ENCODE data around the gene SLC9A8. TPM values are rescaled to one million over a fixed set of nuclear protein-coding genes. Genes with fewer than 3 reads are reported as not detected.

Gene SLC9A8
- total RNA-seq, 4 donors from 2014 or later: 9.0 to 31.0 (median 16.6) TPM

- Histone ChIP-seq H3K27ac (no peak overlapping the region), H3K4me1 (peaks cover 10 to 31% (median 11%) of the 10 kb centered on the region in 4 donors), H3K4me3 (no peak overlapping the region), H3K36me3 (no peaks in the 10 kb centered on the region), H3K9me3 (no peaks in the 10 kb centered on the region), H3K27me3 (no peaks in the 10 kb centered on the region)
- no peak for TF ChIP-seq CTCF (IDR thresholded peaks at IDR 0.05)
- no peak for TF ChIP-seq POLR2A (IDR thresholded peaks at IDR 0.05)
- TF ChIP-seq POLR2AphosphoS5 (IDR thresholded peaks at IDR 0.05): no peak
- no peak for TF ChIP-seq EP300 (IDR thresholded peaks at IDR 0.05; ENCODE audit: low read depth)
- WGBS, 2 donors (ENCODE audit: low coverage in 1 of 2): 94% methylated on average over 2 of the region's 2 CpGs; no CpG with 5 or more reads in 1 of the 2 donors
- in situ Hi-C loops (cut with MboI; ENCODE audit: low pct_ligation_motif_present in 1 of 4, low pct_unique_long_range_greater_than_20kb in 1 of 4, low sequenced_read_pairs in 3 of 4) (no loop called here), intact Hi-C loops (cut with DNase I; ENCODE audit: low total_unique reads) (no loop called here)
- DNase-seq: no peak
Measured at GRCh38 chr20:49765846-49766541, 46.6 kb upstream of the SLC9A8 start.

GRCh38 chr20:49766979-49767521, 45.6 kb upstream of the SLC9A8 start:
- H3K36me3 ChIP-seq: no peaks in the 10 kb centered on the region
- H3K4me1 ChIP-seq: peaks cover 11 to 37% (median 14%) of the 10 kb centered on the region in 4 donors
- 97% methylated on average over 4 of the region's 4 CpGs; no CpG with 5 or more reads in 1 of the 2 donors for WGBS, 2 donors (ENCODE audit: low coverage in 1 of 2)
- H3K27me3 ChIP-seq: no peaks in the 10 kb centered on the region
- H3K4me3 ChIP-seq: no peak overlapping the region
- in situ Hi-C loops (cut with MboI; ENCODE audit: low pct_ligation_motif_present in 1 of 4, low pct_unique_long_range_greater_than_20kb in 1 of 4, low sequenced_read_pairs in 3 of 4): no loop called here
- no peak overlapping the region for H3K27ac ChIP-seq
- no peak for DNase-seq
- intact Hi-C loops (cut with DNase I; ENCODE audit: low total_unique reads): no loop called here
- no peaks in the 10 kb centered on the region for H3K9me3 ChIP-seq
- TF ChIP-seq EP300 (IDR thresholded peaks at IDR 0.05; ENCODE audit: low read depth): no peak
- no peak for TF ChIP-seq CTCF (IDR thresholded peaks at IDR 0.05)

- no peaks in the 10 kb centered on the region for H3K36me3 ChIP-seq
Measured at GRCh38 chr20:49768204-49769047, 44.2 kb upstream of the SLC9A8 start.

GRCh38 chr20:49769048-49769581, 43.5 kb upstream of the SLC9A8 start:
- Histone ChIP-seq H3K9me3 (no peaks in the 10 kb centered on the region), H3K27ac (peak overlapping the region; percentile 53 to 80 (median 65)), H3K4me1 (peaks cover 11 to 43% (median 20%) of the 10 kb centered on the region in 4 donors), H3K36me3 (no peaks in the 10 kb centered on the region), H3K4me3 (no peak overlapping the region), H3K27me3 (no peaks in the 10 kb centered on the region)
- TF ChIP-seq POLR2AphosphoS5 (IDR thresholded peaks at IDR 0.05) (no peak), EP300 (IDR thresholded peaks at IDR 0.05; ENCODE audit: low read depth) (no peak), POLR2A (IDR thresholded peaks at IDR 0.05) (no peak), CTCF (IDR thresholded peaks at IDR 0.05) (no peak)
- no peak for DNase-seq
- intact Hi-C loops (cut with DNase I; ENCODE audit: low total_unique reads): no loop called here
- WGBS, 2 donors (ENCODE audit: low coverage in 1 of 2): 95 to 96% methylated on average over 4 to 5 of the region's 5 CpGs
- in situ Hi-C loops (cut with MboI; ENCODE audit: low pct_ligation_motif_present in 1 of 4, low pct_unique_long_range_greater_than_20kb in 1 of 4, low sequenced_read_pairs in 3 of 4): no loop called here

More at GRCh38 chr20:49768204-49769047, 44.2 kb upstream of the SLC9A8 start:
- intact Hi-C loops (cut with DNase I; ENCODE audit: low total_unique reads) (no loop called here), in situ Hi-C loops (cut with MboI; ENCODE audit: low pct_ligation_motif_present in 1 of 4, low pct_unique_long_range_greater_than_20kb in 1 of 4, low sequenced_read_pairs in 3 of 4) (no loop called here)
- DNase-seq: peak; percentile 56
- no peaks in the 10 kb centered on the region for H3K9me3 ChIP-seq
- no peaks in the 10 kb centered on the region for H3K27me3 ChIP-seq
- 19 to 25% methylated on average over 2 to 8 of the region's 8 CpGs for WGBS, 2 donors (ENCODE audit: low coverage in 1 of 2)
- TF ChIP-seq POLR2AphosphoS5 (IDR thresholded peaks at IDR 0.05) (peak; percentile 42 to 86 (median 63)), EP300 (IDR thresholded peaks at IDR 0.05; ENCODE audit: low read depth) (peak; percentile 23), POLR2A (IDR thresholded peaks at IDR 0.05) (no peak)
- H3K4me3 ChIP-seq: no peak overlapping the region
- peak overlapping the region; percentile 53 to 80 (median 65) for H3K27ac ChIP-seq
- H3K4me1 ChIP-seq: peaks cover 11 to 46% (median 20%) of the 10 kb centered on the region in 4 donors
